ENCODE results near the gene CPNE7.

DNA sequence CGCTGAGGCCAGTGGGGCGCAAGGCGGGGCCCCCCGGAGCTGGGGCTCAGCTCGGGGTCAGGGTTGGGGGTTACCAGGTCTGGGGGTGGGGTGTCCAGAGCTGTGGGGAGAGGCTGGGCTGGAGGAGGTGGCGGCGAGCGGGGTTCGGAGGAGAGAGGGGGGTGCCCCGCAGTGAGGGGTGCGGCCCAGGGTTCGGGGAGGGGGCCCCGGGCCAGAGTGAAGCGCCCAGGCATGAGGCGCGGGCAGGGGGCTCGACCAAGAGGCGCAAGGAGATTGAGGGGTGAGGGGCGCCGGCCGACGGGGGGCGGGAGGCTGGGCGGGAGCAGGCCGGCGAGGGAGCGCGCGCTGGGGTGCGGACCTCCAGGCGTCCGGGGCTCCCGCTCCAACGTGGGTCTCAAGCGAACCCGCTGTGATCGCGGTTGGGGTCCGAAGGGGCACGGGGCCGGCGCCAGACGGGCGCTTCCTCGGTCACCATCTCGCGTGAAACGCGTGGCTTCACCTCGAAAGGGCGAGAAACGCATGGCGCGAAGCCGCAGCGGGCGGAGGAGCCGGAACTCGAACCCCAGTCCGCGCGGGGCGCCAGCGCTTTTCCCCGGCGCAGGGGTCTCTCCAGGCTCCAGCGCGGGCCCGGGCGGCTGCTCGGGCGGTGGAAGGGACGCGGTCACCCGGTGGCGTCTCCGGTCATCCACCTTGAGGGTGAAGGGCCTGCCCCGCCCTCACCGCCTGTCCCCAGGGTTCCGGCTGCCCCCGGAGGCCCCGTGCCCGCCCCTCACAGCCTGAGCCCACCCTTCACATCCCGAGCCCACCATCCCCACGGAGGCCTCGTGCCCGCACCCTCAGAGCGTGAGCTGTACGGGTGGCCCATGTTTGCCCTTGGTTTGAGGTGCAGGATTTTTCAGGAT lies 846 bp downstream of the CPNE7 start:
- TF ChIP-seq CTCF (IDR thresholded peaks at IDR 0.05): no peak
- TF ChIP-seq POLR2A (IDR thresholded peaks at IDR 0.05): no peak
